GM18508 (cell line): ENCODE measurements around the gene HBP1.
"Not testable (repeated sequence)": the region's sequence is repeated elsewhere in the genome, so short reads cannot be mapped to it uniquely, and the experiment has no call there.

Source experiments
- ATAC-seq: cut with Tn5 transposase; IDR thresholded peaks from one replicate; pipeline ENCODE4 v1.9.1; 2021; ENCODE audit warnings: moderate number of reproducible peaks; ENCODE audit not compliant: insufficient read depth, unreplicated experiment

Gene HBP1

GRCh38 chr7:107220356-107220755 lies 51.6 kb downstream of the HBP1 start:
- ATAC-seq, result no peak

- not testable (repeated sequence) for ATAC-seq
Observed at GRCh38 chr7:107220806-107221205, 52.0 kb downstream of the HBP1 start.

GRCh38 chr7:107224374-107225223 lies 55.8 kb downstream of the HBP1 start:
- ATAC-seq, result no peak

GRCh38 chr7:107228291-107228690 lies 59.5 kb downstream of the HBP1 start:
- no peak for ATAC-seq

GRCh38 chr7:107230334-107230733 lies 61.5 kb downstream of the HBP1 start:
- ATAC-seq, result no peak

- ATAC-seq, result no peak
Observed at GRCh38 chr7:107232568-107233090, 63.8 kb downstream of the HBP1 start.

GRCh38 chr7:107233174-107233573 lies 64.4 kb downstream of the HBP1 start:
- no peak for ATAC-seq

- ATAC-seq, result no peak
Observed at GRCh38 chr7:107233981-107234380, 65.2 kb downstream of the HBP1 start.

- ATAC-seq, result no peak
Observed at GRCh38 chr7:107234436-107234835, 65.6 kb downstream of the HBP1 start.

GRCh38 chr7:107236862-107237261 lies 68.1 kb downstream of the HBP1 start:
- no peak for ATAC-seq

GRCh38 chr7:107237451-107237850 lies 68.6 kb downstream of the HBP1 start:
- no peak for ATAC-seq

- no peak for ATAC-seq
Observed at GRCh38 chr7:107242267-107242666, 73.5 kb downstream of the HBP1 start.

GRCh38 chr7:107244613-107245012 lies 75.8 kb downstream of the HBP1 start:
- no peak for ATAC-seq

- ATAC-seq, result not testable (repeated sequence)
Observed at GRCh38 chr7:107246836-107247235, 78.0 kb downstream of the HBP1 start.

GRCh38 chr7:107248551-107249316 lies 79.9 kb downstream of the HBP1 start:
- no peak for ATAC-seq

- ATAC-seq, result no peak
Observed at GRCh38 chr7:107251963-107252362, 83.2 kb downstream of the HBP1 start.
